NCI-H146 treated with DMSO at 0.1 percent for 48 hours (cell line): ENCODE data around the gene MACROD2.

Experiments
- DNase-seq: peaks from one replicate; lab custom pipeline; 2025; ENCODE audit not compliant: unreplicated experiment; lab: John Stamatoyannopoulos, UW

MACROD2 gene

DNA sequence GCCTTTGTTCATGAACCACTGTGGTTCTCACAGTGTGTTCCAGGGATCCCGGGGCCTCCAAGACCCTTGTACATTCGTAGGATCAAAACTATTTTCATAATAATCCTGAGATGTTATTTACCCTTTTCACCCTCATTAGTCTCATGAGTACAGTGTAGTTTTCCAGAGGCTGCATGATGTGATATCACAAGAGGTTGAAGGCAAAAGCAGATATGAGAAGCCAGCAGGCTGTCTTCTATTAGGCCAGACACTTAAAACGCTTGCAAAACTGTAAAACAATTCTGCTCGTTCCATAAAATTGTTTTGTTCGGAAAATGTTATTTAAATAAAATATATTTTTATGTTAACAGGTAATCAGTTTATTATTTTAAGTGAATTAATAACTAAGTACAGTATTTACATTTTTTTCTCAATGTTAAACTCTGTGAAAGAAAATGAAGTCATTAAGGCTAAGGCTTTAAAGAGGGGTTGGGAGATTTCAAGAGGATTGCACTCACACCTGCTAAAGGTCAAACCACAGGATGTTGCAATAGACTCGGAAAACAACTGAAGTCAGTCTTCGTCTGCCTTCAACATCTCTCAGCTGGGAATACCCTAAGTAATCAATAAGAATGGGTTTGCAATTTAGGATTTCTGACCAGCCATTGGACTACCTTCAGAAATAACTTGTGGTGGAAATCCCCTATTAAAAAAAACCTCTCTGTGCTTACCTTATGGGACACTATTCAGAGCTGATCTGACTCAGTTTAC is 2103.7 kb downstream of the MACROD2 start:
- no peak for DNase-seq

DNA sequence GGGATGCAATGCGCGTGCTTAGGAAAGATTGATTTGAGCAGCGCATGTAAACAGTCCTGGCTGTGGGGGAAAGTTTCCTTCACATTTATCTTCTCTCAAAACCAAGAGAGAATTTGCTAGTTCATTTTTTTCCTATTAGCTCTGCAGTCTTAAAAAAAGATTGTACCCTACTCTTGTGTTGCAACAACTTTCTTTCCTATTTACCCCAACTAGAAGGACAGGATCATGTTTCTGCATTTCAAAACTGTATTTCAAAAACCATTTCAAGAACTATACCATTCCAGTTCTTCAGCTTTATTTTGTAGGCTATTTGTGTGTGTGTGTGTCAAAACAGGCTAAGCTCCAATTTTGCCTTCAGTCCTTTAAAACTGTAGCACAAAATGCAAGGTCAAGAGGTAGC is 2104.8 kb downstream of the MACROD2 start:
- no peak for DNase-seq

DNA sequence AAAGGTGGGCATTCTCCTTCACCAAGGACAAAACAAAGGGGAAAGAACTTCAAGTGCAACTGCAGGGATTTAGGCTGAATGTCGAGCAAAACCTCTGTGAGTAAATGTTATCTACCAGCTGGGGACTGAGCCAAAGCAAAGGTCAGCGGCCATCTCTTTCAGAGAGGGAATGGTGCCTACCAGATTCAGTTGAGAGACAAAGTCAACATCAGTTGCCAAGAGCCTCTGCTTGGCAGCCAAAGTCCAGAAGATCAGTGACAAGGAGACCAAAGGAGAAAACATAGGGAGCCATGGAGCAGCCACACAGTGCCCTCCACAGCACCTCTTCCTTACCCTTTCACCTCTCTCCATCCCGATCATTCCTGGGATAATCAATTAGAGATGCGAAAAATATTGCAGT is 2105.5 kb downstream of the MACROD2 start:
- no peak for DNase-seq
